GM12874 (cell line): Measurements from ENCODE around the gene TAPBP.

Source experiments
- CTCF ChIP-seq: IDR thresholded peaks from 2 replicates; pipeline ENCODE4 v1.5.1; 2011; ENCODE audit warnings: low read depth, mild to moderate bottlenecking, control low read depth, low read length, moderate library complexity; ENCODE audit not compliant: insufficient read depth

Gene TAPBP

GRCh38 chr6:33272275-33273128 lies 41.4 kb downstream of the TAPBP start:
- no peak for TF ChIP-seq CTCF

- no peak for TF ChIP-seq CTCF
These were observed 42.2 kb downstream of the TAPBP start, which contains the start of the genes RPS18 and VPS52 for GRCh38 chr6:33271468-33272274. RPS18 (plus strand) TSS chr6:33272075; CDS start chr6:33272120, 45 bp downstream. VPS52 (minus strand) TSS chr6:33271876; CDS start chr6:33271675, 201 bp downstream.

GRCh38 chr6:33271117-33271467 lies 42.8 kb downstream of the TAPBP start:
- TF ChIP-seq CTCF = no peak

- TF ChIP-seq CTCF = no peak
These were observed 49.9 kb downstream of the TAPBP start for GRCh38 chr6:33264015-33264414.

- TF ChIP-seq CTCF = no peak
These were observed 54.8 kb downstream of the TAPBP start for GRCh38 chr6:33259032-33259431.

GRCh38 chr6:33254591-33254990 lies 59.3 kb downstream of the TAPBP start:
- TF ChIP-seq CTCF = no peak

- TF ChIP-seq CTCF = no peak
These were observed 61.1 kb downstream of the TAPBP start for GRCh38 chr6:33252759-33253158.
